Kidney glomerular epithelial cell (primary cell): ENCODE results near the gene SLC1A4.
"Not testable (repeated sequence)": the region's sequence is repeated elsewhere in the genome, so short reads cannot be mapped to it uniquely, and the experiment has no call there.

Experiments
- DNase-seq: peaks from one replicate; lab custom pipeline; 2025; lab: John Stamatoyannopoulos, UW

Gene SLC1A4

DNA sequence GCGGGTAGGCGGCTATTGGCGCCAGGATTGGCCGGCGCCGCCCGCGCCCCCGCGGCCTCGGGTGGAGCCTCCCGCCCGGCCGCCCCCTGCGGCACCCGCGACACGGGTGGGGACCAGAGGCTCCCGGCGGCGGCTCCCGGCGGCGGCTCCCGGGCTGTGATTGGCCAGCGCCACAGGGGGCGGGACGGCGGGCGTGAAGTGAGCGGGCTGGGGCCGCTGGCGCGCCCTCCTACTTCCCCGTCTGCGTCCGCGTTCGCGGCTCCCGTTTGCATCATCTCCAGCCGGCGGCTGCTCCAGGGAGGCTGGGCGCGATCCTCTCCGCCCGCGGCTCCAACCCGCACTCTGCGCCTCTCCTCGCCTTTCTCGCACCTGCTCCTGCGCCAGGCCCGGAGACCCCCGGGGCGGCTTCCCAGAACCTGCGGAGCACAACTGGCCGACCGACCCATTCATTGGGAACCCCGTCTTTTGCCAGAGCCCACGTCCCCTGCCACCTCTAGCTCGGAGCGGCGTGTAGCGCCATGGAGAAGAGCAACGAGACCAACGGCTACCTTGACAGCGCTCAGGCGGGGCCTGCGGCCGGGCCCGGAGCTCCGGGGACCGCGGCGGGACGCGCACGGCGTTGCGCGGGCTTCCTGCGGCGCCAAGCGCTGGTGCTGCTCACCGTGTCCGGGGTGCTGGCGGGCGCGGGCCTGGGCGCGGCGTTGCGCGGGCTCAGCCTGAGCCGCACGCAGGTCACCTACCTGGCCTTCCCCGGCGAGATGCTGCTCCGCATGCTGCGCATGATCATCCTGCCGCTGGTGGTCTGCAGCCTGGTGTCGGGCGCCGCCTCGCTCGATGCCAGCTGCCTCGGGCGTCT, at the start of gene SLC1A4:
Gene SLC1A4 (plus strand): TSS at position 274 of the 856 bp plus-strand sequence. CDS start 245 bp downstream, at position 519.
- DNase-seq, result peak; percentile 61

DNA sequence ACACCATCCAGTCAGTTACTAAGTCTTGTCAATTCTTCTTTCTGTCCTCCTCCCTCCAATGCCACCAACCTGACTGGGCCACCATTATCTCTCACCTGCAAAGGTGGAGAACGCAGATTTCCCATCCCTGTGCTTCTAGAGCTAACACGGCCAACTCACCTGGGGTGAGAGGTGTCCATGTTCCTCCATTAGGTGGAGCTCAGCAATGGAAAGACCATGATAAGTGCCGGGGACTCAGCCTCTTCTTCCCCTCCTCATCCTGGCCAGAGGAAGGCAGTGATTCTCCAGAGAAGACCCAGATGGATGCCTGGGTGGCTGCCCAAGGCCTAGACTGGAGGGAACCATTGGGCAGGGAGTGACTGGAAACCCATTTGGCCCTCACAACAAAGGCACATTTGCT, 48.1 kb upstream of the SLC1A4 start:
- no peak for DNase-seq

DNA sequence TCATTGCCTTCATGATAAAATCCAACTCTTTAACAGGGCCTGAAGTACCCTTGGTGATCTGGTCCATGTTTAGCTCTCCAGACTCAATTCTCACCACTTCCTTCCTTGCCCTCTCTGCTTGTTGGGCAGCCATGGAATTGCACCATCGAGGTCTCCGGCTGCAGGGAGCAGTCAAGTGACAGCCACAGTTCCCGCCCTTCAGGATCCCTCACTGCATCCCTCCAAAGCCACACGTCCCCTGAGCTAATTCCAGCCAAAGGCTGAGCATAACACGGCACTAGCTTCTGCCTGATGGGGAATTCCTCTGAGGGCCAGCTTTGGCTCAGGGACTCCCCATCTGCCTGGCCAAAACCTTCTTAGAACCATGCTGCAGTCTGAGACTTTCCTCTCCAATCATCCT, 47.4 kb upstream of the SLC1A4 start:
- DNase-seq, result no peak

DNA sequence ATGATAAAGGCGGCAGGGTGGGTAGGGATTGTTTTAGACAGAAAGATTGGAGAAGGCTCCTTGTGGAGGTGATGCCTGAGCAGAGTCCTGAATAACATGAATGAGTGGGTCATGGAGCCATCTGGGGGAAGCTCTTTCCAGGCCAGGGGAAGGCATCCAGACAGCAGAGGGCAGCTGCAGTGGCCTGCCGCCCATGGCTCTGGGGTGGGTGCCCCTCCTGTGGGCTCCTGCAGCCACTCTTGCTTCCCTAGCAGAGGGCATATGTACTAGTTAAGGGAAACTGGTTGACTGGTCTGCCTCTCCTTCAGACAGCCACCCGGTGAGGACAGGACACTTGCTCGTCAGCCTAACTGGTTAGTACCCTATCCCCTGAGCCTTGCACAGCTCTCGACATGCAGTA, 46.5 kb upstream of the SLC1A4 start:
- no peak for DNase-seq

DNA sequence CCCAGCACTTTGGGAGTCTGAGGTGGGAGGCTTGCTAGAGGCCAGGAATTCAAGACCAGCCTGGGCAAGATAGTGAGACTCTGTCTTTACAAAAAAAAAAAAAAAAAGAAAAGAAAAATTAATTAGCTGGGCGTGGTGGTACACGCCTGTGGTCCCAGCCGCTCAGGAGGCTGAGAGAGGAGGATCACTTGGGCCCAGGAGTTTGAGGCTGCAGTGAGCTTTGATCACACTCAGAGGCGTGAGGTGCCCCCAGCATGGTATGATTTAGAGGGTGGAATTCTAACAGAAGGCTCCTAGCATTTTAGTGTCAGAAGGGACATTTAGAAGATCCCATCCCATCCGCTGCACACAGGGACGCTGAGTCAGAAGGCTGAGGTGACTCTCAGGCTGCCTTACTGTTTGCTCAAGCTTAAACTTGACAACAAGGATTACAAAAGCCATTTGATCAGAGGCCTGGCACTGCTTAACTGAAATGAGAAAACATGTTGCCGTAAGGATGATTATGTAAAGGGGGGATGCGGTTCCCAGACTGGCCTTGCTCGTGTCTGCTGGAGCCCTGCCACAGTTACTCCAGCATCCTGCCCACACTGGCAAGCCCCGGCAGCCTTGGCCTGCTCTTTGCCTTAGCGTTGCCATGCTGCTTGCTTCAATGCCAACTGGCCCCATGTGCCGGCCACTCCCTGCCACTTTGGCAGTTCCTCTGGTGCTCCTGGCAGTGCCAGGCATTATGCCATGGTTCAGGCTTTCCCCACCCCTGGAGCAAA, 45.6 kb upstream of the SLC1A4 start:
- no peak for DNase-seq

DNA sequence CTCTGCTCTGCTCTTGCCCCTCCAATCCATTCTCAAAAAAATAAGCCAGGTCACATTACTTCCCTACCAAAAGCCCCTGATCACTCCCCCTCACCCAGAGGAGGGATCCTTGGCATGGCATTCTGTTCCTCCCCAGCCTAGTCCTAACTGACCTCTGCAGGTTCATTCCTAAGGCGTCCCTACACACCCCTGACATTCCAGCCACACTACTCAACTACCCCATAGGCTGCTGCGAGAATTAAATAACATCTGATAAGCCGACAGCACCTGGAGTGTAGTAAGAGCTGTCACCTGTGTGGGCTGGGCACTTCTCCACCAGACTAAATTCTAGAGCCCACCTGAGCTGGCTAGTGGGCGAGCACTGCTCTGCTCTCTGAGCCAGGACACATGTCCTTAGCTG, 44.7 kb upstream of the SLC1A4 start:
- DNase-seq, result no peak

DNA sequence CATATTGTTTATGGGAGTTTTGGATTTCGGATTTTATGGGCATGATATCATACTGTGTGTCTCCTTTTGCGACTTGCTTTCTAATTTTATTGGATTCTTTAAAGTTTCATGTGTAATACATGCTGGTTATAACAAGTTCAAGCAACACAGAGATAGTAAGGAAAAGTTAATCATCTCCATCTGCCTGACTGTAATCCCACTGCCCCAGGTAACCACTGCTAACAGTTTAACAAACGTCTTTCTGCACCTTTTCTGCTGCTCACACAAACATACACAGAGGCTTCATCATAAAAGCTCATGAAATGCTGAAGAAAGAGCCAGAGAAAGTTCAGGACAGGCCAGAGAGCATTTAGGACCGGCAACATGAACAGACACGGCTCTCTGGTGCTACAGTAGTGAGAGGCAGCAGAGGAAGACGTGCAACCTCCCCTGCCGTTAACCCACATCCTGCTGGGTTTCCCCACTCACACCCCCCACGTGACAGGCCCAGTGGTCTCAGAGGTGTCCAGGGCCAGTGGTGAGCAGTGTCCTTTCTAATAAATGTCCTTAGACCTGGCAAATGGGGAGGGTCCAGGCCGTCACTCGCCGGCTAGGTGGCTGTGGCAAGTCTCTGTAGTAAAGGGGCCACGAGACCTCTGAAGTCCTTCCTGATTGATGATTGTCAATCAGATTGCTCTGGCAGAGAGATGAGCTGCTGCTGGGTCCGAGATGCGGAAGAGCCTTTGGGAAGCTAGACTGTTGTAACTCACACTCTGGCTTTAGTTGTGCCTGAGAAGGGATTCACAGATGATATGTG, 43.0 kb upstream of the SLC1A4 start:
- no peak for DNase-seq

DNA sequence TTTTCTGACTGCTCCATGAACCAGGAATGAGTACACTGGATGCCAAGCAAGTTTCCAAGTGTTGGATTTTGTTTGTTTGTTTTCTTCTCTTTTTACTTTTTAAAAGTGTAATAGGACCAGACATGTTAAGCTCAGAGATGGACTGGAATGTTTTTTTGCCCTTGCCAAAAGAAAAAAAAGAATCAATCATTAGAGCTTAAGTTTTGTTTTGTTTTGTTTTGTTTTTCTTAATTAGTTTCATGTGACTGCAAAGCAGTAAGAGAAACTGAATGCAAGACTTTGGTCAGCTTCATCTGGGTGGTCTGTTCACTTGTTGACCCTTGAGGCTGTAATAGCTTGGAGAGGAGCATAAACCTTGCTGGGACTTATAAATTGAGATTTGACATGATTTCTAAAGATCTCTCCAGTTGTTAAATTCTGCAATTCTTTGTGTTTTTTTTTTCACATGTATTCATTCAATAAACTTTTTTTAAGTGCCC, 42.4 kb upstream of the SLC1A4 start:
- no peak for DNase-seq

DNA sequence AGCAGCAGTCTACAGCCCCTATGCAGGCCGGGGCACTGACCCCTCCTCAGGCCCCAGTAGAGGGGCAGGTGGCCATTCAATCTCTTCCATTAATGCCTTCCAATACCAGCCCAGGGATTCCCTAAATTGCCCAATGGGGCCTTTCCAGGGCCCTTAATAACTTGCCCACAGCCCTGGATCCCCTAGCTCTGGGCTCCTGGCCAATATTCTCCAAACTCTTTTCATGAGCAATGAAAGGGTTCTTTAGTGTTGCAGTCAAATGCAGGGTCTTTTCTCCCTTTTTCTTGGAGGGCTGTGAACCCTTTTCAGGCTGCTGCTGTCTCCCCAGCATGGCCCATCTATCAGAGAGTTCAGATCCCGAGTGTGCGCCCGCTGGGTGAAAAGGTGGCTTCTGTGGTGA, 41.3 kb upstream of the SLC1A4 start:
- DNase-seq, result no peak

DNA sequence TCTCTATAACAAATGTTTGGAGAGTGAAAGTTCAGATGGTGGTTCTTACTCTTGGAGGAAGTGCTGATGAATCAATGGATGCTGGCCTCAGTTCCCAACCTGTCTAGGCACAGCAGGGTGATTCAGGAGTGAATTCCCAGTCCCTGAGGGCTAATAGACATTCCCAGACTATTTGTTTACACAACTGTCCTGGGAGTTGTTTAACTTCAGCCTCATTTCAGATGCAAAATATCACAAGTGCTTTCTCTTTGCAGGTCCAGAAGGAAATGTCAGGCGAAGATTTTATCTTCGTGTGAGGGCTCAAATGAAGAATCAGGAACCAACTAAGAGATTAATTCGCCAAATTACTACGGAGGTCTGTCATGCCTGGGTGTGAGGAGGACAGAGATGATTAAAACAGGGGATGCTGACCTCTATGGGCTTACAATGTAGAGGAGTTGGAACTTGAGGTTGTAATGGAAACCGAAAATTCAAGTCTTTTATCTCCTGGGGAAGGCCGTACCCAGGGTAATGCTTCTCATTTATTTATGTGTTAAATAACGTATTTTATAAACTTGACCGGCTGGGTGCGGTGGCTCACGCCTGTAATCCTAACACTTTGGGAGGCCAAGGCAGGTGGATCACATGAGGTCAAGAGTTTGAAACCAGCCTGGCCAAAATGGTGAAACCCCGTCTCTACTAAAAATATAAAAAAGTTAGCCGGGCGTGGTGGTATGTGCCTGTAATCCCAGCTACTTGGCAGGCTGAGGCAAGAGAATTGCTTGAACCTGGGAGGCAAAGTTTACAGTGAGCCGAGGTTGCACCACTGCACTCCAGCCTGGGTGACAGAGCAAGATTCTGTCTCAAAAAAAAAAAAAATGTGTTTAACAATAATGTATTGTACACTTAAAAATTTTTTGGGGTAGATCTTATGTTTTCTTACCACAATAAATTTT, 38.7 kb upstream of the SLC1A4 start:
- no peak for DNase-seq

DNA sequence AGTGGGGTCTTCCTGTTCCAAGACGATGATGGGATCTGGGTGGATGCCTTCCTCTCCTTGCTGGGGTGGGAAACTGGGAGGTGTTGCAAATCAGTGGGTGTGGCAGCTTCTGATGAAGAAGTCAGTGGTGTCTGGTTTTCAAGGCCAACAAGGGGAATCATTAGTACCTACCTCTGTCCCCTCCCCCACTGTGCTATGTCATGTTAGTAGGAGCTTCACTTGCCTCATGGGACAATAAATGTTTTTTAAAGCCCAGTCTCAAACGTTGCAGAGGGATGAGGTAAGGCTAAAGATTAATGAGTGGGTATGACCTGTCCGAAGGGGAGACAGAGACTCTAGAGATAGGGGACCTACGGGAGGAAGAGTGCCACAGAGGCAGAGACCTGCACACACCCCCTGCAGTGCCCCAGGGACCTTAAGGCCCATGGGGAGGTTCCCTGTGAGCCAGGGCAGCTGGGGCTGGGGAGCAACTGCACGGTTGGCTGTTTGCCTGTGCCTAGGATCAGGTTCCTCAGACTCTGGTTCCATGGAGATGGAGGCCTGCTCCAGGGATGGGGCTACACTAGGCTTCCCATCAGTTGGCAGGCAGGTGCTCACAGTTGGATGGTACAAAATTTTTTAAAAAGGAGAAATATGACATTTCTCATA, 37.8 kb upstream of the SLC1A4 start:
- no peak for DNase-seq

DNA sequence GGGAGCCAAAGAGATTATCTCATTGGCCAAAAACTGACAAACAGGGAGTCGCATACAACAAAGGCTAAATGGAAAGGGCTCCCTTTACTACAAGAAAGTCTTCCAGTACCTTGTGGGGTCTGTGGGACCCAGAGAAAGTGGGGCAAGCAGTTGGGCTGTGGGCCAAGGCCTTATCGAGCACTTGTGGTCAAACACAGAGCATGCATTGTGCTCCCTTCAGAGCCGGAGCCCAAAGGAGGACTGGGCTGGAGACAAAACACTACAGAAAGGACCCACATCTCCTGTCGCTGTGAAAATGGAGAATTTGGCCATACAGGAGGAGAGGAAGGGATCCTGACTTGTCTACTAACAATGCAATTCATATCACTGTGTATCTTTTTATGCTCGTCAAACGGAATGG, 37.1 kb upstream of the SLC1A4 start:
- no peak for DNase-seq

DNA sequence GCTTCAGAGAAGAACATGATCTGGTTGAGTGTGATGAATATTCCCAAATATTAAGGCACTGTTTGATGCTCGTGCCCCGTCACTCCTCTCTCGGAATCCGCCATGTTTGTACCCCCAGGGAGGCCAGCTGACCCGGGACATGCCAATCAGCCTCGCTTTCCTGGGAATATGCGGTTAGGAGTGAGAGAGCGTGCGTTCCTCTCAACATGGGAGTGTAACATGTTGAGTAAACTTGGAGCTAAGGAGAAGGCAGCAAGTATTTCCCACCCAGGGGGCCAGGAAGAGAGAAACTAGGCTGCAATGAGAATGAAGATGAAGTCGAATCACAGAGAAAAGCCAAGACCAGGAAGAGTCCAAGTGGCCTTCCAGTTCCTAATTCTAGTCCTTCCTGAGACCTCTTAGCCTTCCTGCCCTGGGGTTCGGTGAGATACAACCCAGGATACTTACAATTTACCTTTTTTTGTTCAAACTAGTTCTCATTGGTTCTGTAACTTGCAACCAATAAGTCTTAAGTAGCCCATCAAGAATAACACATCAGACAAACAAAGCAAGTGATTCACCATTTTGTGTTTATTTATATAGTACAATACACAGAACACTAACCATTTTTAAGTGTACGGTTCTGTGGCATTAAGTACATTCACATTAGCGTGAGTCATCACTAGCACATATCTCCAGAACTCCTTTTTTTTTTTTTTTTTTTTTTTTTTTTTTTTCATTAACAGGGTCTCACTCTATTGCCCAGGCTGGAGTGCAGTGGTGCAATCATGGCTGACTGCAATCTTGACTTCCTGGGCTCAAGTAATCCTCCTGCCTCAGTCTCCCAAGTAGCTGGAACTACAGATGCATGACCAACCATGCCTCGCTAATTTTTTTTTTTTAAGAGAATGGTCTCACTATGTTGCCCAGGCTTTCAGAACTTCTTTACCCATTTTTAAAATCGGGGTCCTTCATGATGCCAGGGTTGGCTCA, 36.4 kb upstream of the SLC1A4 start:
- DNase-seq, result no peak

DNA sequence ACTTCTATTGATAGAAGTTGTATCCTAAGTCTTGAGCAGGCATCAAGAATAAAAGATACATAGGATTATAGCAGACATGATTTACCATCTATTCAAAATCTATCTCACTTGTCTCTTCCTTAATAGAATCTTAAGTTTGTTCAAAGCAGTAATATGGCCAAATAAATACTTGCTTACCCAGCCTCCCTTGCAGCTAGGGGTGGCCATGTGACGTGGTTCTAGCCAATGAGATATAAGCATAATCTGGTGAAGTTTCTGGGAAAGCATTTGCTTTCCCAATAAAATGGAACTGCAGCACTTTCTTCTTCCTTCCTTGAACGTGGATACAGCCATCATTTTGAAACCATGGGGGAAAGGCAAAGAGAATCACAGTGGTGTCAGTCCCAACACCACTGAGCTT, 33.7 kb upstream of the SLC1A4 start:
- no peak for DNase-seq

DNA sequence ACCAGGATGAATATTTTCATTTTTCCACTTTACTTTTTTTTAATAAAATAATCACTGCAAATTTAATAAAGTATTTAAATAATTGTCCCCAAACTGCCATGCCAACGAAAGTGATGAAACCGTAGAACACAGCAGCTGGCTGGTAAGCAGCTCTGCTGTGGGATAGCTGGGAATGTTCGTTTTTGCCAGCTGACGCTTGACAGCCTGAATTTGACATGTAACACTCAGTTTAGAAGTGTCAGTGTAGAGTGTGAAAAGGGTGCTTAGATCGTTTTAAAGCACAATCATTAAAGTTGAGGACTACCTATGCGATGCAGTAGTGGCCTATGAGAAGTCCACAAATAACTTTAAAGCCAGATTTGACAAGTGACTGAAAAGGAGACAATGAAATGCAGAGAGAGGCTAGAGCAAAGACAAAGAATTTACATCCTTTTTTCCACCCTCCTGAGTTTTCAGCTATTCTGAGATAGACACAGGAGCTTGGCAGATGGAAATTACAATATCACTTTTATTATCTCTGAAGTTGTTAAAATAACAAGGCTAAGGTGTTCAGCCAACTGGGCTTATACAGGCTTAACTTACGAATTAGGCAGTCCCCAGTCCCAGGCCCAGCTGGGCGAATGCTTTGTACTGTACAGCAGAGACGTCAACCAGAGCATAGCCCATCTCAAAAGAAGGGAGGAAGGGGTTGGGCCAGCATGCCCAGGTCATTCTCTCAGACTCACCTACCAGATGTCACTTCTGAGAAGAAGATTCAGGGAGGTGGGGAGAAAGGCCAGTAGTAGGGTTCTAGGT, 31.9 kb upstream of the SLC1A4 start:
- DNase-seq, result no peak

DNA sequence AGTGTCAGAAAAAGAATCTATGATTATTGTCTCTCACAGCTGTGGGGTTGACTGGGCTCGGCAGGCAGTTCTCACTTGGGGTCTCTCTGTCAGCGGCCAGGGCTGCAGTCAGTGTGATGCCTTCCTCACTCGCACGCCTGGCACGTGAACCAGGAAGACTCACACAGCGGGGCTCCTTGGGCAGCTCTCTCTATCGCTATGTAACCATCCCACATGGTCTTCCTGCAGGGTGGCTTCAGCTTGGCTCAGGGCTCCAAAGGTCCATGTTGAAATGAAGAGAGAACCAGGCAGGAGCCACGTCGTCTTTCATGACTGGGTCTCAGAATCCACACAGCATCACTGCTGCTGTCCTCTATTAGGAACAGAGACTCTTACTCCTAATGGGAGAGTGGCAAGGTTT, 30.6 kb upstream of the SLC1A4 start:
- DNase-seq, result no peak

DNA sequence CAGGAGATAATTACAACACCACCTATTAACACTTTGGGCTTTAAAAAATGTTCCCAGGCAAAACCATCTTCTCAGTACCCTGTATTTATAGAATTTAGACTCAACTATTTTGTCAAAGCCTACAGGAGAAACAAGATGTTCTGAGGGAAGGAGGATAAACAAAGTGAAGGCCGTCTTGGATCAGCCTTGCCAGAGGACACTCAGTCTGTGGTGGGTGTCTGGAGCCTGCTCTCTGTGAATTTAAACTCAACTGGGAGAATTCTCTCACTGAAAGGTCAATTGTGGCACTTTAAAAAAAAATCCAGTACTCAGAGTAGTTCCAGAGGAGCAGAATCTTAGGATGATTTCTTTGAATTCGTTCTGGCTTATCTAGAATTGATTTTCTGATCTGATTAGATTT, 28.4 kb upstream of the SLC1A4 start:
- no peak for DNase-seq

DNA sequence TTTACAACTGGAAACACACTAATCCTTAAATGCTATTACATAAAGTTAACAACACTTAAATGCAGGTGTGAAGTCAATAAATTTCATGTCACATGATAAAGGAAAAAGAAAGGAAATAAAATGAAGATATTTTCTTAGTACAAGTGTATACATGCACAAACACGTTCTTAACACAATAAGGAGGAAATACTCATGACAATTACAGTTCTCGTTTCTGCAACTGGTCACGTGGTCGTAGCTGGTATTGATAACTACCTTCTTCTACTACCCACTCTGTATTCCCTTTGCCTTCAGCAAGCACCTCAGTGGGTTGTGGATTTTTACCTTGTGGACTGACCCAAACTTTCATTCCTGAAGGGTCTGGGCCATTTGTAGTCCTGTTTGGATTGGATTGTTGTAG, 26.1 kb upstream of the SLC1A4 start:
- not testable (repeated sequence) for DNase-seq

DNA sequence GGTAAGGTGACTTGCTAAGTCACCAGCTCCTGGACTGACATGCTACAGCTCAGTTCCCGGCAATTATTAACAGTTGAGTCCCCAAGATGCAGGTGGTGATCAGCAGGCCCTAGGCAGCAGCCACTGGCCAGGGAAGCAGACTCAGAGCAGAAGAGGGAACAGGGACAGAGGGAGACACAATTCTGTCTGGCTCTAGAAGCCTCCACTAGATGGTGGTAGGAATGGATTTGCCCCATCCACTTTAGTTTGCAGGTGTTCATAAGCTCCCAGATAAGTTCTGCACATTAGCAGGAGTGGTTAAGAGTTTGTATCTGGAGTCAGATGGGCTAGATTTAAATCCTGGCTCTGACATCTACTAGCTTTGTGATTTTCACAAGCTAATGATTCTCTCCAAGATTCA, 25.5 kb upstream of the SLC1A4 start:
- no peak for DNase-seq
